Measurements from ENCODE around the gene CLASP1.

Gene CLASP1

GRCh38 chr2:121468936-121469335, 180.3 kb downstream of the CLASP1 start:
- Histone ChIP-seq H3K27ac (replicated peaks) (no peak overlapping the region), H3K4me3 (replicated peaks; ENCODE audit: insufficient read depth, low read length) (no peak overlapping the region), H3K27me3 (ENCODE audit: insufficient read depth, poor library complexity, severe bottlenecking) (no peaks in the 10 kb centered on the region)
- DNase-seq (ENCODE audit: low read depth in 1 of 2, low spot score in 1 of 2) = no peak
- no peak for TF ChIP-seq SPI1 (IDR thresholded peaks at IDR 0.05; ENCODE audit: borderline replicate concordance, low read depth)

DNA sequence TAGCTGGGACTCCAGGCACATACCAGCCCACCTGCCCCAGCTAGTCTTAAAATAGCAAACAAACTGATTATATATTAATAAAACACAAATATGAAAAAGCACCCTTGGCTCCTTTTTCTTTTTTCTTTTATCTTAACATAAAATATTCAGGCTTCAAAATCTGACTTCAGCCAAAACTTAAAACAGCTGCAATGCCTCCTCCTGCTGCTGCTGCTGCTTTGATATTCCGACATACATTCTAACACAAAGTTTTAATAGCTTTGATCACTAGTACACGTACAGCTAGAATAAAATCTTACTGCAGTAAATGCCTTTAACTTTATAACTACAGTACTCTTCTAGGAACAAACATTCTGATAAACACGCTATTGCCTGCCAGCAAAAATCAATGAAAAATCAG, 190.0 kb downstream of the CLASP1 start:
- H3K4me3 ChIP-seq (replicated peaks; ENCODE audit: insufficient read depth, low read length) = no peak overlapping the region

GRCh38 chr2:121456325-121456724, 192.9 kb downstream of the CLASP1 start:
- TF ChIP-seq CTCF (IDR thresholded peaks at IDR 0.05; ENCODE audit: insufficient read depth, low read length) (no peak), POLR2AphosphoS5 (IDR thresholded peaks at IDR 0.05; ENCODE audit: low read depth) (no peak), SPI1 (IDR thresholded peaks at IDR 0.05; ENCODE audit: borderline replicate concordance, low read depth) (no peak), GABPA (IDR thresholded peaks at IDR 0.05; ENCODE audit: low read depth) (no peak)
- TF ChIP-seq, protein P1, sequence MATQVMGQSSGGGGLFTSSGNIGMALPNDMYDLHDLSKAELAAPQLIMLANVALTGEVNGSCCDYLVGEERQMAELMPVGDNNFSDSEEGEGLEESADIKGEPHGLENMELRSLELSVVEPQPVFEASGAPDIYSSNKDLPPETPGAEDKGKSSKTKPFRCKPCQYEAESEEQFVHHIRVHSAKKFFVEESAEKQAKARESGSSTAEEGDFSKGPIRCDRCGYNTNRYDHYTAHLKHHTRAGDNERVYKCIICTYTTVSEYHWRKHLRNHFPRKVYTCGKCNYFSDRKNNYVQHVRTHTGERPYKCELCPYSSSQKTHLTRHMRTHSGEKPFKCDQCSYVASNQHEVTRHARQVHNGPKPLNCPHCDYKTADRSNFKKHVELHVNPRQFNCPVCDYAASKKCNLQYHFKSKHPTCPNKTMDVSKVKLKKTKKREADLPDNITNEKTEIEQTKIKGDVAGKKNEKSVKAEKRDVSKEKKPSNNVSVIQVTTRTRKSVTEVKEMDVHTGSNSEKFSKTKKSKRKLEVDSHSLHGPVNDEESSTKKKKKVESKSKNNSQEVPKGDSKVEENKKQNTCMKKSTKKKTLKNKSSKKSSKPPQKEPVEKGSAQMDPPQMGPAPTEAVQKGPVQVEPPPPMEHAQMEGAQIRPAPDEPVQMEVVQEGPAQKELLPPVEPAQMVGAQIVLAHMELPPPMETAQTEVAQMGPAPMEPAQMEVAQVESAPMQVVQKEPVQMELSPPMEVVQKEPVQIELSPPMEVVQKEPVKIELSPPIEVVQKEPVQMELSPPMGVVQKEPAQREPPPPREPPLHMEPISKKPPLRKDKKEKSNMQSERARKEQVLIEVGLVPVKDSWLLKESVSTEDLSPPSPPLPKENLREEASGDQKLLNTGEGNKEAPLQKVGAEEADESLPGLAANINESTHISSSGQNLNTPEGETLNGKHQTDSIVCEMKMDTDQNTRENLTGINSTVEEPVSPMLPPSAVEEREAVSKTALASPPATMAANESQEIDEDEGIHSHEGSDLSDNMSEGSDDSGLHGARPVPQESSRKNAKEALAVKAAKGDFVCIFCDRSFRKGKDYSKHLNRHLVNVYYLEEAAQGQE (IDR thresholded peaks at IDR 0.05; ENCODE audit: insufficient replicate concordance, low read depth) = no peak
- H3K27me3 ChIP-seq (ENCODE audit: insufficient read depth, poor library complexity, severe bottlenecking) = no peaks in the 10 kb centered on the region
- H3K4me3 ChIP-seq (replicated peaks; ENCODE audit: insufficient read depth, low read length) = no peak overlapping the region

More for the DNA sequence above, 190.0 kb downstream of the CLASP1 start:
- DNase-seq (ENCODE audit: low read depth in 1 of 2, low spot score in 1 of 2) = no peak
- no peaks in the 10 kb centered on the region for H3K27me3 ChIP-seq (ENCODE audit: insufficient read depth, poor library complexity, severe bottlenecking)
- no peak overlapping the region for H3K27ac ChIP-seq (replicated peaks)
- TF ChIP-seq CTCF (IDR thresholded peaks at IDR 0.05; ENCODE audit: insufficient read depth, low read length) = no peak
- no peak for TF ChIP-seq SPI1 (IDR thresholded peaks at IDR 0.05; ENCODE audit: borderline replicate concordance, low read depth)

DNA sequence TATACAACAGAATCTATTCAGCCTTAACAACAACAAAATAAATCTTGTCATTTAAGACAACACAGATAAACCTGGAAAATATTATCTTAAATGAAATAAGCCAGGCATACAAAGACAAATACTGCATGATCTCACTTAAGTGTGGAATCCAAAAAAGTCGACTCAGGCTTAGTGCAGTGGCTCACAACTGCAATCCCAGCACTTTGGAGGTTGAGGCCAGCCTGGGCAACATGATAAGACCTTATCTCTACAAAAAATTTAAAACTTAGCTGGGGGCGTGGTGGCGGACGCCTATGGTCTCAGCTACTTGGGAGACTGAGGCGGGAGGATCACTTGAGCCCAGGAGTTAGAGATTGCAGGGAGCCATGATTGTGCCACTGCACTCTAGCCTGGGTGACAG, 193.8 kb downstream of the CLASP1 start:
- TF ChIP-seq GABPA (IDR thresholded peaks at IDR 0.05; ENCODE audit: low read depth) = no peak
- TF ChIP-seq, protein P1 (IDR thresholded peaks at IDR 0.05; ENCODE audit: insufficient replicate concordance, low read depth) = no peak
- TF ChIP-seq CTCF (IDR thresholded peaks at IDR 0.05; ENCODE audit: insufficient read depth, low read length) = no peak
- no peak for TF ChIP-seq SPI1 (IDR thresholded peaks at IDR 0.05; ENCODE audit: borderline replicate concordance, low read depth)
- no peak for TF ChIP-seq POLR2AphosphoS5 (IDR thresholded peaks at IDR 0.05; ENCODE audit: low read depth)
- Histone ChIP-seq H3K27ac (replicated peaks) (no peak overlapping the region), H3K4me3 (replicated peaks; ENCODE audit: insufficient read depth, low read length) (no peak overlapping the region), H3K27me3 (ENCODE audit: insufficient read depth, poor library complexity, severe bottlenecking) (no peaks in the 10 kb centered on the region)
- DNase-seq (ENCODE audit: low read depth in 1 of 2, low spot score in 1 of 2) = no peak

More at GRCh38 chr2:121456325-121456724, 192.9 kb downstream of the CLASP1 start:
- DNase-seq (ENCODE audit: low read depth in 1 of 2, low spot score in 1 of 2) = no peak
- H3K27ac ChIP-seq (replicated peaks) = no peak overlapping the region

Data from HL-60 (cell line).